MG63 (cell line): ENCODE results near the gene FAHD2B. TPM values are rescaled to one million over a fixed set of nuclear protein-coding genes. Genes with fewer than 3 reads are reported as not detected.
A peak's percentile ranks its signal among the peaks of the same experiment; 100 is the strongest.
"Not testable (repeated sequence)": the region's sequence is repeated elsewhere in the genome, so short reads cannot be mapped to it uniquely, and the experiment has no call there.

Experiments
- DNase-seq: peaks from one replicate; pipeline ENCODE4 v3.0.0-alpha.2; 2020
- H3K27me3 ChIP-seq: fragments of 250-450 bp; sonication (Bioruptor Pico); 2 replicates; pipeline ENCODE4 v1.5.1; 2020; ENCODE audit warnings: mild to moderate bottlenecking, moderate library complexity
- H3K36me3 ChIP-seq: fragments of 250-450 bp; sonication (Bioruptor Pico); 2 replicates; pipeline ENCODE4 v1.5.1; 2020; ENCODE audit warnings: mild to moderate bottlenecking, moderate library complexity
- H3K4me3 ChIP-seq: fragments of 250-450 bp; sonication (Bioruptor Pico); 2 replicates; pipeline ENCODE4 v1.5.1; 2020; ENCODE audit warnings: mild to moderate bottlenecking, moderate library complexity
- H3K9me3 ChIP-seq: fragments of 250-450 bp; sonication (Bioruptor Pico); 2 replicates; pipeline ENCODE4 v1.5.1; 2020; ENCODE audit warnings: mild to moderate bottlenecking, moderate library complexity
- total RNA-seq: library from RNA; depleted of rRNA; stranded (reverse); fragments of >200 nt; shearing (Covaris generic); gene quantifications from 2 replicates; pipeline ENCODE4 v1.2.3, GENCODE V29; 2014; ENCODE audit warnings: low replicate concordance; rRNA removed

The FAHD2B gene
- total RNA-seq, result 0.72 and 8.0 TPM in 2 replicates

DNA sequence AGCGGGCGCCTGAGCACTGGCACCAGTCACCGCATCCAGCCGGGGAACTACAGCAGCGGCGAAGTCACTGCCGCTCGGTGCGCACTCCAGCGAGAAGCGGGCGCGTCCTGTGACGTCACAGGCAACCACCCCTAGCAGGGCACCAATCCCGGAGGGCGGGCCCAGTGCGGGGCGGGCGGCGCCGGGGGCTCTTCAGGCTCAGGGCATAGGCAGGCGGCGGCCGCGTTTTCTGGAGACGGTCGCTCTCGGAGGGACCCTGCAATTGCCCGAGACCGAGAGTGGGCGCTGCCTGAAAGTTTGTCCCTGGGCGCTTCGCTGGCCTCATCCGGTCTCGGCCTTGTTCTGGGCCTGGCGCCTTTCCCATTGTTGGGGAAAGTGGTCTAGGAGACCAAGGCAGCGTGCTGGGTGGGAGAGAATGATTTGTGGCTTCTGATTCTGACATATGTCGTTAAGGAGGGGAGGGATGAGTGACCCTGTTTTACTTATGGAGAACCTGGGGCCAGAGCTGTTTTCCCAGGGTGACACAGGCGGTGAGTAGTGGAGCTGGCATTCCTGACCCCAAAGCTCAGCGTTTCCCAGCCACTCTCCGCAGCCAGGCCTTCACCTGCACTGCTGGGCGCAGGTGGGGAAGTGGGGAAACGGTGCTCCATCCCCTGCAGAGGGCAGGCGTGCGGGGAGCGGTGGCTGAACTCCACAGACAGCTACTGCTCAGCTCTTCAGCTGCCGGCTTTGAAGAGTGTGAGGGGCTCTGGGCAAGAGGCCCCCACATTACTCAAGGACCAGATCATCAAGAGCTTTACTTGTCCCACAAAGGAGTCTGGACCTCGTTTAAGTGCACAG, at the start of gene FAHD2B:
FAHD2B (minus strand) TSS at position 111 of the 840 bp plus-strand sequence. CDS start 3,176 bp downstream, outside the sequence.
- not testable (repeated sequence) for H3K9me3 ChIP-seq, H3K27me3 ChIP-seq, H3K36me3 ChIP-seq
- 0 out of 2 replicates have a peak within 1 kb of the TSS, but pooled peaks have one; percentile 21 for H3K4me3 ChIP-seq
- DNase-seq, result peak; percentile 69

- DNase-seq, H3K9me3 ChIP-seq, H3K27me3 ChIP-seq, H3K4me3 ChIP-seq: not testable (repeated sequence)
- H3K36me3 ChIP-seq, result peaks cover 18% of the 10 kb centered on the region
Observed at GRCh38 chr2:97144016-97144415, 49.3 kb upstream of the FAHD2B start.

GRCh38 chr2:97129090-97129489, 34.4 kb upstream of the FAHD2B start:
- H3K4me3 ChIP-seq, DNase-seq, H3K27me3 ChIP-seq, H3K9me3 ChIP-seq: not testable (repeated sequence)
- peaks cover 22% of the 10 kb centered on the region for H3K36me3 ChIP-seq

DNA sequence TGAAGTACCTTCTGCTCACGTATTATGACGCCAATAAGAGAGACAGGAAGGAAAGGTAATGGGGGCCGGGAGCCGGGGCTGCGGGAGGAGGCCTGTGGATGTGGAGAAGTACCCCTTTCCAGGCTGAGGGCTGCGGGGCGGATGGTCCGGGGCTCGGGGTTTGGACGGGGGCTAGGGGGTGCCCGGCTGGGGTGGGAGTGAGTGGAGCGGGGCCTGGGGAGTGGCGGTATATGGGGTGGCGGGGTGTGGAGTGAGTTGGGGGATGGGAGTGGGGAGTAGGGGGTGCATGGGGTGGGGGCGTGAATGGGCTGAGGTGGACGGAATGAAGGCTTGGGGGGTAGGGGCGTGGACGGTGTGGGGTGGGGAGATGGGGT, 19.2 kb upstream of the FAHD2B start:
- not testable (repeated sequence) for H3K36me3 ChIP-seq, DNase-seq, H3K27me3 ChIP-seq, H3K9me3 ChIP-seq
- peak overlapping the region; percentile 90 for H3K4me3 ChIP-seq

- peak within 1 kb of the TSS; percentile 90 for H3K4me3 ChIP-seq
- peak; percentile 89 for DNase-seq
- not testable (repeated sequence) for H3K9me3 ChIP-seq, H3K36me3 ChIP-seq, H3K27me3 ChIP-seq
Observed at GRCh38 chr2:97113050-97113881, 18.6 kb upstream of the FAHD2B start, which contains the start of gene ANKRD36. ANKRD36 (plus strand) TSS chr2:97113153; CDS start chr2:97113740, 587 bp downstream.

- not testable (repeated sequence) for H3K36me3 ChIP-seq, H3K27me3 ChIP-seq, H3K9me3 ChIP-seq
- DNase-seq, result peak; percentile 62
- H3K4me3 ChIP-seq, result peak overlapping the region; percentile 90
Observed at GRCh38 chr2:97112320-97113049, 17.8 kb upstream of the FAHD2B start.

GRCh38 chr2:97111246-97111645, 16.6 kb upstream of the FAHD2B start:
- not testable (repeated sequence) for H3K9me3 ChIP-seq, H3K4me3 ChIP-seq, H3K27me3 ChIP-seq, DNase-seq, H3K36me3 ChIP-seq

- H3K27me3 ChIP-seq, H3K4me3 ChIP-seq, DNase-seq, H3K9me3 ChIP-seq, H3K36me3 ChIP-seq: not testable (repeated sequence)
Observed at GRCh38 chr2:97106878-97107277, 12.2 kb upstream of the FAHD2B start.

DNA sequence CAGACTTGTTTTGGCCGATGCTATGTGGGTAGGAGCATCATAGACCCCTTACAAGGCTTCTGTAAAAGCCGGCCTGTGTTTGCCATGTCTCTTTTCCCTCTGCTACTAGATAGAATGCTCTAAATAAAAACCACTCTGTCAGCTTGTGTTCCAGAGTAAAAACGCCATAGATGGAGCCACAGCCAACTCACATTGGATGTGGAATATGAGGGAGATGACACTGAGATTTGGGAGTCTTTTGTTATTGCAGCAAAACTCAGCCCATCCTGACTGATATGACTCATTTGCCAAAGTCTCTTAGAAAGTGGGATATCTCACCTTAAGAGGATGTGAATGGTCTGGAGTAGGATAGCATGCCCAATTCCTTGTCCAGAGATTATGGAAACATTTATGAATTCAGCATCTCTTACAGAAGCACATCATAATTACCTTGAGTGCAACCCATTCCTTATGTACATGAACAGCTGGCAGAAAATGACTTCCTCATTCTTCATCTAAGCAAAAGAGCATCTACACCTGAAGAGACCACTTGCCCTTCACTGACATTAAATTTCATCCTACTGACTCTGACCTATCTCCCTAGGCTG, 4.2 kb upstream of the FAHD2B start:
- DNase-seq, H3K27me3 ChIP-seq, H3K4me3 ChIP-seq, H3K9me3 ChIP-seq, H3K36me3 ChIP-seq: not testable (repeated sequence)

- Histone ChIP-seq H3K36me3 (no peaks in the 10 kb centered on the region), H3K4me3 (no peak overlapping the region)
- DNase-seq, result no peak
Observed at GRCh38 chr2:97095661-97096060, 979 bp upstream of the FAHD2B start.

DNA sequence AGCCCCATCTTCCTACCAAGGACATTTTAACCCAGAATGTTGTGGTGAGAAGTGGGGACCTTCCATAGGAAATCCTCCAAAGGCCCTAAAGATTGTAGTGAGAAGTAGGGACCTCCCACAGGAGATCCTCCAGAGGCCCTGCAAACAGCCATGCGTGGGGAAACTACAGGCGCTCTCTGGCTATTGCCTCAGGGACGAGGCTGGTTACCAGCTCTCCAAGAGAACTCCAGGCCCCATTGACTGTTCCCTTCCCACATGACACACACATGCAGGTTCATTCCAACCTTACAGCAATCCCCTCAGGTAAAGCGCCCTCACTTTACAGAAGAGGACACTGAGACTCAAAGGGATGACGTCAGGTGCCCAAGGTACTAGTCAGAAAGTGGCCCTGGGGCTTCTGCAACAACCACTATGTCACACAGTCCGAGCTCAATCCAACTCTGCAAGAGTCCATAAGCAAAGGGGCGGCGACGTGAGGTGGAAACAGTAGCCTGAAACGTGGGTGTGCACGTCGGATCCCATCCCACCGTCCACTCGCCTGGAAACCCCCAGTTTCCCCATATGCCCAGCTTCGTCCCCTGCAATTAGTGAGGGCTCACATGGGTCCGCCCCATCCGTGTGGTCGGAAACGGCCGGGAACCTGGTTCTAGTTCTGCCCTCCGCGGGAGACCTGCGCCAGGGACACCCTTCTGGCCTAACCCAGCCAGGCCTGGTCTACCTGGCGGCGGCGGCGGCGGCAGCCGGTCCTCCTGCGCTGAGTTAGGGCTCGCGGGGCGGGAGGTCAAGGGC, 505 bp downstream of the FAHD2B start:
- H3K9me3 ChIP-seq, H3K27me3 ChIP-seq, H3K4me3 ChIP-seq, DNase-seq, H3K36me3 ChIP-seq: not testable (repeated sequence)

More at GRCh38 chr2:97095661-97096060, 979 bp upstream of the FAHD2B start:
- Histone ChIP-seq H3K9me3 (no peaks in the 10 kb centered on the region), H3K27me3 (no peaks in the 10 kb centered on the region)

- not testable (repeated sequence) for H3K9me3 ChIP-seq, DNase-seq, H3K27me3 ChIP-seq, H3K4me3 ChIP-seq, H3K36me3 ChIP-seq
Observed at GRCh38 chr2:97092946-97093345, 1.7 kb downstream of the FAHD2B start.

DNA sequence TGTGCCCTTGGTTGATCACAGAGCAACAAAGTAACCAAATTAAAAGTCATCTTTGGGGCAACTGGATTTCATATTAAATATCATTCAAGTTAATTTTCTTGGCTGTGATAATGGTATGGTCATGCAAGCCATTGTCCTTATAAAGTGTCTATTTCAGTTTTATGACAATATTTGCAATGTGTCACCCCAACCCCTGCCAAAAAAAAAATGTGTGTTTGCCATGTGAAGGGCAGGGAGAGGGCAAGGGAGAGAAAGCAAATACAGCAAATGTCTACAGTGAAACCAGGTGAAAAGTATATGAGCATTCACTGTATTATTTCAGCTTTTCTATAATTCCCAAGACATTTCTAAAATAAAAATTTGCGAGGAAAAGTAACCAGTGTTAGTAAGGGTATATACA, 6.0 kb downstream of the FAHD2B start:
- not testable (repeated sequence) for H3K36me3 ChIP-seq, H3K4me3 ChIP-seq, H3K9me3 ChIP-seq, H3K27me3 ChIP-seq, DNase-seq

GRCh38 chr2:97085093-97085492, 9.6 kb downstream of the FAHD2B start:
- not testable (repeated sequence) for H3K4me3 ChIP-seq, H3K36me3 ChIP-seq, H3K9me3 ChIP-seq, H3K27me3 ChIP-seq, DNase-seq

DNA sequence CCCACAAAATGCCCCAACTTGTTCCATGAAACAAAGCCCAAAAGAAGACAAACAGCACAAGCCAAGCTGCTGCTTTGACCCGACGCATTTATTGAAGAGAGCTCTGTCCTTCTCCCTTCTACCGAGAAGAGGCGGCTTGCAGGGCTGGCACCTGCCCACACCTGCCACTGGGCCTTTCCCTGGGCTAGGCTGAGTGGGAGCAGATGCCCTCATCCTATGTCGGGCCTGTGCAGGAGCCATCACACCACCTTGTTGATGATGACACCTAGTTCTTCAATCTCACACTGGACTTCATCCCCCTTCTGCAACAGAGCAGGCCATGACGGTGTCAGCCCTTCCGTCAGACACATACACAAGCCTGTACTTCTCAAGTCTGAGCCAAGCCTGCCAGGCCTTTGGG, 11.2 kb downstream of the FAHD2B start:
- H3K36me3 ChIP-seq, H3K4me3 ChIP-seq, H3K9me3 ChIP-seq, H3K27me3 ChIP-seq, DNase-seq: not testable (repeated sequence)

DNA sequence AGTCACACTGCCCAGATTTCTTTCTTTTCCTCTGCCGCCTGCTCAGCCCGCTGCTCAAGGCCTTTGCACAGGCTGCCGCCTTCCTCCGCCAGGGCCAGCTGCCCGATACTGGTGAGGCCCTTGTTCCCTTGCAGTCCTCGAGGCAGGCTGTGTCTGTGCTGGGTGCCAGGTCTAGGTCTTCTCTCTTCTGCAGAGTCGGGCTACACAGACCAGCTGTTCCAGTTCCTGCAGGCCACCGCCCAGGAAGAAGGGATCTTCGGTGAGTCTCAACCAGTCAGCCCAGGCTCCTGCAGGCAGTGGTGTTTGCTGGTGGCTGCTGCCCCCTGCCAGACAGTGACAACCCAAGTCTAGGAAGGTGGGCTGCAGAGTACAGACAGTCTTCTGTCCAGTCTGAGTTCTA, 12.5 kb downstream of the FAHD2B start:
- H3K4me3 ChIP-seq, H3K9me3 ChIP-seq, H3K36me3 ChIP-seq, DNase-seq, H3K27me3 ChIP-seq: not testable (repeated sequence)
